CD1c-positive myeloid dendritic cell (primary cell): Measurements from ENCODE around the gene CHIT1.
A peak's percentile ranks its signal among the peaks of the same experiment; 100 is the strongest.

ENCODE experiments used
- DNase-seq: peaks from one replicate; pipeline ENCODE4 v3.0.0-alpha.2; 2016; ENCODE audit errors: extremely low spot score

CHIT1 gene

GRCh38 chr1:203189951-203190352 lies 39.5 kb downstream of the CHIT1 start:
- no peak for DNase-seq

- no peak for DNase-seq
Observed at GRCh38 chr1:203188686-203189232, 40.7 kb downstream of the CHIT1 start.

- no peak for DNase-seq
Observed at GRCh38 chr1:203187689-203188264, 41.7 kb downstream of the CHIT1 start.

GRCh38 chr1:203187304-203187685 lies 42.2 kb downstream of the CHIT1 start:
- DNase-seq = no peak

GRCh38 chr1:203186446-203187303 lies 42.8 kb downstream of the CHIT1 start, which contains the start of gene CHI3L1:
Gene CHI3L1, minus strand, starts transcription at chr1:203186704. Its CDS starts 81 bp downstream, at chr1:203186623.
- peak; percentile 70 for DNase-seq

GRCh38 chr1:203186091-203186445 lies 43.4 kb downstream of the CHIT1 start:
- no peak for DNase-seq

- no peak for DNase-seq
Observed at GRCh38 chr1:203185585-203185984, 43.9 kb downstream of the CHIT1 start.

GRCh38 chr1:203185061-203185461 lies 44.4 kb downstream of the CHIT1 start:
- no peak for DNase-seq

- DNase-seq = no peak
Observed at GRCh38 chr1:203184467-203184866, 45.0 kb downstream of the CHIT1 start.

GRCh38 chr1:203183828-203184227 lies 45.6 kb downstream of the CHIT1 start:
- no peak for DNase-seq

GRCh38 chr1:203182387-203182953 lies 47.0 kb downstream of the CHIT1 start:
- DNase-seq = no peak

- DNase-seq = no peak
Observed at GRCh38 chr1:203181586-203182386, 47.7 kb downstream of the CHIT1 start.

- DNase-seq = no peak
Observed at GRCh38 chr1:203180611-203181330, 48.7 kb downstream of the CHIT1 start.

GRCh38 chr1:203179667-203180005 lies 49.8 kb downstream of the CHIT1 start:
- no peak for DNase-seq

- DNase-seq = peak; percentile 25
Observed at GRCh38 chr1:203178821-203179666, 50.4 kb downstream of the CHIT1 start.

GRCh38 chr1:203178083-203178482 lies 51.4 kb downstream of the CHIT1 start:
- no peak for DNase-seq

GRCh38 chr1:203177470-203178039 lies 51.9 kb downstream of the CHIT1 start:
- no peak for DNase-seq

GRCh38 chr1:203177036-203177405 lies 52.5 kb downstream of the CHIT1 start:
- no peak for DNase-seq

- no peak for DNase-seq
Observed at GRCh38 chr1:203176273-203177035, 53.0 kb downstream of the CHIT1 start.
